Motor neuron (in vitro differentiated cells): Measurements from ENCODE around the gene SNRPB. TPM values are rescaled to one million over a fixed set of nuclear protein-coding genes. Genes with fewer than 3 reads are reported as not detected.

Experiments used
- ATAC-seq, 8 experiments: fragments of 200-7000 bp; cut with Tn5 transposase; replicated peaks in 6 of 8; 2 replicates each; pipeline ENCODE4 v1.8.0; 2021; ENCODE audit warnings: mild to moderate bottlenecking in 8 of 8, moderate library complexity in 8 of 8
- H3K27ac ChIP-seq, 2 donors: fragments of 250-450 bp; sonication (Bioruptor Pico); 2 replicates each; pipeline ENCODE4 v1.9.0; 2021; ENCODE audit warnings: antibody characterized with exemption in 2 of 2, mild to moderate bottlenecking in 2 of 2, moderate library complexity in 1 of 2
- H3K4me1 ChIP-seq, 2 donors: fragments of 250-450 bp; sonication (Bioruptor Pico); replicated peaks in 1 of 2; 2 replicates each; pipeline ENCODE4 v1.6.1; 2021; ENCODE audit warnings: antibody characterized with exemption in 2 of 2, mild to moderate bottlenecking in 2 of 2, moderate library complexity in 1 of 2
- H3K4me3 ChIP-seq, 5 donors: fragments of 250-450 bp; sonication (Bioruptor Pico); 2 replicates each; pipeline ENCODE4 v1.9.0; 2021; ENCODE audit warnings: antibody characterized with exemption in 5 of 5, mild to moderate bottlenecking in 5 of 5, moderate library complexity in 4 of 5
- WGBS, 10 experiments: fragments of 450-650 bp; shearing (Covaris generic); methylation state at CpG; one replicate each; pipeline ENCODE4 v1.0.0; 2022; 5-methylcytosine and 5-hydroxymethylcytosine counted together
- in situ Hi-C, 9 experiments: fragments of 400-800 bp; cut with MboI; loops; one replicate each; pipeline ENCODE4 v1.15.0; 2021; ENCODE audit warnings: low sequenced_read_pairs in 9 of 9, low pct_unique_long_range_greater_than_20kb in 2 of 9; ENCODE audit not compliant: unreplicated experiment in 9 of 9
- total RNA-seq, 8 experiments: library from RNA; unstranded; fragments of 300-600 nt; gene quantifications; 2 replicates each; pipeline versions ENCODE4 v1.2.3 to v1.2.4, GENCODE V29; 2022

Gene SNRPB
- total RNA-seq, 8 experiments from 2014 or later: 80.4 to 299 (median 151) TPM

DNA sequence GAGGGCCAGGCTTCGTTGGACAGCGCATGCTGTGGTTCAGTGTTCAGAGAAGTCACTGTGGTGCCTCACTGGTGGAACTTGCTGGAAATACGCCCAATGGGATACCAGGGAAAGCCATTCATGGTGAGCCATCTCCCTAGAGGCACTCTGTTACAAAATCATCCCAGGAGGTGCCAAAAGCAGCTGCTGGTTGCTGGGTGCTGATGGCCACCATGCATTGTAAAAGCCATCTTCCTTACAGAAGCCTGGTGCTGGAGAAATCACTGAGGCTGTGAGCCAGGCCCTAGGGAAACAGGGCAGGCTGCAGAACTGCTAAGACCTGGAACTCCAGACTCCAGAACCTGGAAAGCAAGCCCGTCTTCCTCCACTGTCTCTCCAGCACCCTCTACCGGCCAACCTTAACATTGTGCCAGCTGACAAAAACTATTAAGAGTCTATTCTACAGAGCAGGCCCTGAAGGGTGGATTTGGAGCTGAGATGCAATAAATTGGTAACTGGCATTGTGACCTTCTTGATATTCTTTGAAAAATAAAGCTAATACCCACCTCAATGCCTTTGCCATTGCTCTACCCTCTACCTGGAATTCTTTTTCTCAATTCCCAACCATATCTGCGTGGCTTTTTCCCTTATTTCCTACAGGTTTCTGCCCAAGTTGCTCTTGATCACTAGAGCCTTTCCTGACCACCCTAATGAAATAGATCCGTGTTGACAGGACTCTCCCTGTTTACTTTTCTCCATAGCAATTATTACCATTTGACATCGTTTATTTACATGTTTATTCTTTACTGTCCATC lies 18.5 kb downstream of the SNRPB start:
- in situ Hi-C loops: loop anchor here in 6 of 9 experiments (25.0 kb wide), 4 partner anchors 240 to 690 kb away; no protein-coding TSS in a partner anchor
- 27 to 100% (median 54%) methylated on average over 1 to 8 of the region's 8 CpGs for WGBS, 10 experiments
- H3K27ac ChIP-seq: no peak overlapping the region
- peak; percentile 43 to 83 (median 64) for ATAC-seq
- no peak overlapping the region for H3K4me3 ChIP-seq
- H3K4me1 ChIP-seq: no peaks in the 10 kb centered on the region

DNA sequence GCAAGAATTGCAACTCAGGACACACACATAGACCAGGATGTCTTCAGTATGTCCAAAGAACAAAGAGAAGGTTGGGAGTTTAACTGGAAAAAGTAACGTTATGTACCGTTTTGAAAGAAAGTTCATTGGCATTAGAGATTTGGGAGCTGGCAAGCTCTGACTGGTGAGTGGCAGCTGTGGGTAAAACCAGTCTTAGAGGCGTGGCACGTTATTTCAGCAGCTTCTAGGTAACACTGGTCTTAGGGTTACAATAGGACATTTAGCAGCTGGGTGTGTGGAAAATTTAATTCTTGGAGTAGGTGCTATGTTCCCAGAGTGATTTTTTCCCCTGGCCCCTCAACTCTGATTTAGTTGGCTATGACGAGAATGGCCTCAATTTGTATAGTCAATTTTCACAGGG lies 19.2 kb downstream of the SNRPB start:
- no peak overlapping the region for H3K27ac ChIP-seq
- no peak overlapping the region for H3K4me3 ChIP-seq
- ATAC-seq: no peak
- in situ Hi-C loops: loop anchor here in 6 of 9 experiments (25.0 kb wide), 4 partner anchors 239 to 689 kb away; no protein-coding TSS in a partner anchor
- H3K4me1 ChIP-seq: no peaks in the 10 kb centered on the region
- WGBS, 10 experiments: 53 to 93% (median 85%) methylated on average over 1 to 5 of the region's 5 CpGs; no CpG with 5 or more reads in 1 of the 10 experiments

DNA sequence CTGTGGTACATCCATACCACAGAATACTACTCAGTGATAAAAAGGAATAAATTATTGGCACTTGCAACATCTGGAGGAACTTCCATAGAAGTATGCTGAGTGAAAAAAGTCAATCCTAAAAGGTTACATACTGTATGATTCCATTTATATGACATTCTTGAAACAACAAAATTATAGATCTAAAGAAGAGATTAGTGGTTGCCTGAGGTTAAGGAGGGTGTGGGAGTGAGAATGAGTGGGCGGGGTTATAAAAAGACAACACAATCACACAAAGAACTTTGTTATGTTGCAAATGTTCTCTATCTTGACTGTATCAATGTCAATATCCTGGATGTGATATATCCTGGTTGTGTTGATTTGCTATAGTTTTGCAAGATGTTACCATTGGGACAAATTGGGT lies 21.2 kb downstream of the SNRPB start:
- Histone ChIP-seq H3K4me1 (no peaks in the 10 kb centered on the region), H3K27ac (no peak overlapping the region), H3K4me3 (no peak overlapping the region)
- 83 to 100% (median 100%) methylated on average over 1 of the region's 1 CpG; no CpG with 5 or more reads in 4 of the 10 experiments for WGBS, 10 experiments
- ATAC-seq: no peak
- in situ Hi-C loops: no loop called here

DNA sequence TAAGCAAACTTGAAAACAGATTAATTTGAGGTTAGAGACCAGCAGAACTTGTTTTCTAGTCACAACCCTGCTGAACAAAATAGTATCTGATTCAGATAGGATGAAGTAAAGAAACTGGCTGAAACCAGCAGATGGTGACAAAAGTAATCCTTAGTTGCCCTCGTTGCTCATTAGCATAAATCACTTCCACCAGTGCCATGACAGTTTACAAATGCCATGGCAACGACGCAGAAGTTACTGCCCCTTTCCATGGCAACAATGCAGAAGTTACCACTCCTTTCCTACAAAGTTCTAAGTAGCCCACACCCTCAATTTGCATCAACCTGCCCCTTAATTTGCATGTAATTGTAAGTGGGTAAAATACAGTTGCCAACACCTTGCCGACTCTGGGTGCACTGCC lies 23.7 kb downstream of the SNRPB start:
- no peaks in the 10 kb centered on the region for H3K4me1 ChIP-seq
- no peak overlapping the region for H3K4me3 ChIP-seq
- no peak overlapping the region for H3K27ac ChIP-seq
- 0 to 64% (median 40%) methylated on average over 1 to 4 of the region's 4 CpGs; no CpG with 5 or more reads in 1 of the 10 experiments for WGBS, 10 experiments
- peak in 7 of 8 experiments; percentile 20 to 69 (median 51) for ATAC-seq
- in situ Hi-C loops: no loop called here

DNA sequence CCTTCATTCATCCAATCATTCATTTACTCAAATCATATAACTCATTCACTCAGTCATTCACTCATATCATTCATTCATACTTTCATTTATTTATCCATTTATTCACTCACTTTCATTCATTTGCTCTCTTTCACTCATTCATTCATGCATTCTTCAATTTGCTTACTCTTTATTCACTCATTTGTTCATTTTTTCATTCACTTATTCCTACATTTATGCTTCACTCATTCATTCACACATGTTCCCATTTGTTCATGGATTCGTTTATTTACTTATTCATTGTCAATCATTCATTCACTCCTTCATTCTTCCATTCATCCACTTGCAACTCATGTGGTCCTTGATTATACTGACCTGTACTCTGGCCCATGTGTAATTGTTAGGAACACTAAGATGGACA lies 39.4 kb downstream of the SNRPB start:
- in situ Hi-C loops: no loop called here
- ATAC-seq: no peak

DNA sequence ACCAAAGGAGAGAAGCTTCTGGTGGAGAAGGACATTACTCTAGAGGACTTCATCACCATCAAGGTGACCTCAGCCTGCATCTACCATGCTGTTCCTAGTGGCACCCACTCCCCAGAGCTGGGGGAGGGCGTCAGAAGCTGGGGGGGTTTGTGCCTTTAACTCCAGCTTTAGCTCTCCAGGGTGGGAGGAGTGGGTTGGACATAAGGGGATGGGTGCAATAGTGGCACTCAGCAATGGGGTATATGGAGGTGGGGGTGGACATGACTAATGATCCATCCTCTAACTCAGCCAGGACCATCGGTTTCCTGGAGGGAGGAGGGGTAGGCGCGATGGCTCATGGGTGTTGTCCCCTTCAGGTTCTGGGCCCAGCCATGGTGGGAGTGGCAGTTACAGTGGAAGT lies 40.1 kb downstream of the SNRPB start:
- Histone ChIP-seq H3K4me3 (no peak overlapping the region), H3K4me1 (no peaks in the 10 kb centered on the region), H3K27ac (no peak overlapping the region)
- no peak for ATAC-seq
- WGBS, 10 experiments: 20 to 83% (median 83%) methylated on average over 1 to 3 of the region's 4 CpGs; no CpG with 5 or more reads in 7 of the 10 experiments
- in situ Hi-C loops: no loop called here

More for the DNA sequence above, 39.4 kb downstream of the SNRPB start:
- 0 to 38% (median 20%) methylated on average over 1 of the region's 1 CpG for WGBS, 10 experiments
- H3K4me3 ChIP-seq: no peak overlapping the region
- no peak overlapping the region for H3K27ac ChIP-seq
- no peaks in the 10 kb centered on the region for H3K4me1 ChIP-seq

DNA sequence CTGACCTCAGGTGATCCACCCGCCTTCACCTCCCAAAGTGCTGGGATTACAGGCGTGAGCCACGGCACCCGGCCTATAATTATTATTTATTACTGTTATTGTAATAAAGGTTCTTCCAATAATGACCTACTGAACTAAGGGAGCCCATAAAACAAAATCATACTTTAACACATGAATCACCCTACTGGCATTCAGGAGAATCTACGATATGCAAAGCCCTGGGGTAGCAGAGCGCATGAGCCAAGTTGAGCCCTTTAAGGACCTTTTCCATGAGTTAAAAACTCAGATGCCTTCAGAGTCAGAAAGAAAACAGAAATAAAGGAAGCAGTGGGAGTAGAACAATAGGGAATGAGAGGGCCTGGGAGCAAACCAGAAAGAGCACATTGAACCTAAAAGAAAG lies 41.5 kb downstream of the SNRPB start:
- in situ Hi-C loops: no loop called here
- no peak overlapping the region for H3K27ac ChIP-seq
- H3K4me1 ChIP-seq: no peaks in the 10 kb centered on the region
- H3K4me3 ChIP-seq: no peak overlapping the region
- 11 to 87% (median 66%) methylated on average over 2 to 6 of the region's 6 CpGs; no CpG with 5 or more reads in 3 of the 10 experiments for WGBS, 10 experiments
- peak in 1 of 8 experiments; percentile 41 for ATAC-seq

DNA sequence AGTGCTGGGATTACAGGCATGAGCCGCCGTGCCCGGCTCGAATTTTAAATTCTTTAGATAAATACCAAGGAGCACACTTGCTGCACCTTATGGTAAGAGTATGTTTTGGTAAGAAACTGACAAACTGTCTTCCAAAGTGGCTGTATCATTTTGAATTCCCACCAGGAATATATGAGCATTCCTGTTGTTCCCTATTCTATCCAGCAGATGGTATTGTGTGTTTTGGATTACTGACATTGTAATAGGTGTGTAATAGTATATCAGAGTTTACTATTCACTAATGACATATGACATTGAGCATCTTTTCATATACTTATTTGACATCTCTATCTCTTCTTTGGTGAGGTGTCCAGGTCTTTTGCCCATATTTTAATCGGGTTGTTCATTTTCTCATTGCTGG lies 49.3 kb downstream of the SNRPB start:
- 0 to 86% (median 53%) methylated on average over 1 to 5 of the region's 5 CpGs; no CpG with 5 or more reads in 2 of the 10 experiments for WGBS, 10 experiments
- H3K4me1 ChIP-seq: no peaks in the 10 kb centered on the region
- ATAC-seq: peak in 1 of 8 experiments; percentile 15
- no peak overlapping the region for H3K27ac ChIP-seq
- no peak overlapping the region for H3K4me3 ChIP-seq
- in situ Hi-C loops: no loop called here

DNA sequence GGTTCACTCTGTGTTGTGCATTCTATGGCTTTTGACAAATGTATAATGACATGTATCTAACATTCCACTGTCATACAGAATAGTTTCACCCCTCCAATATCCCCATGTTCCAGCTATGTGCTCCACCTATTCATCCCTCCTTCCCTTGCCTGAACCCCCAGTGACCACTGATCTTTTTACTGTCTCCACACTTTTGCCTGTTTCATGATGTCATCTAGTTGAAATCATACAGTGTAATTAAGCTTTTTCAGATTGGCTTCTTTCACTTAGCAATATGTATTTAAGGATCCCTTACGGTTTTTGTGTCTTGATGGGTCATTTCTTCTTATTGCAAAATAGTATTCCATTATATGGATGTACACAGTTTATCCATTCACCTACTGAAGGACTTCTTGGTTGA lies 50.1 kb downstream of the SNRPB start:
- in situ Hi-C loops: no loop called here
- no peak for ATAC-seq

DNA sequence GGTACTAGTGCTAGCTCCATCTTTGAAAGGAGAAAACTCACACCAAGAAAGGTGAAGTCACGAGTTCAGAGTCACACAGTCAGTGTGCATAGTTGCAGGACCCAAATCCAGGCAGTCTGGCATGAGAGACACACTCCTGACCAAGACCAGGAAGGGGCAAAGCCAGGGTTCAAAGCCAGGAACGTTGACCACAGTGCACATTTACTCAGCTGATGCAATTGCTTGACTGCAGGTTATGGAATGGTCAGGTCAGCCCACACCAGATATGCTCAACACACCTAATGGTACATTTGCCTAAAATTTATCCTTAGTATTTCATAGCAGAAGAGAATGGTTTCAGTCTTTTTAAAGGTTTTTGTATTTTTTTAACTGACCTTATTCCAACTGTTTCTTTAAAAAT lies 52.2 kb downstream of the SNRPB start:
- Histone ChIP-seq H3K4me1 (no peaks in the 10 kb centered on the region), H3K4me3 (no peak overlapping the region), H3K27ac (no peak overlapping the region)
- in situ Hi-C loops: no loop called here
- ATAC-seq: no peak
- WGBS, 10 experiments: 17 to 86% (median 44%) methylated on average over 1 to 2 of the region's 2 CpGs; no CpG with 5 or more reads in 3 of the 10 experiments

More for the DNA sequence above, 50.1 kb downstream of the SNRPB start:
- no peak overlapping the region for H3K4me3 ChIP-seq
- WGBS, 10 experiments: 0 to 100% (median 67%) methylated on average over 1 of the region's 1 CpG; no CpG with 5 or more reads in 1 of the 10 experiments
- no peak overlapping the region for H3K27ac ChIP-seq
- H3K4me1 ChIP-seq: no peaks in the 10 kb centered on the region

DNA sequence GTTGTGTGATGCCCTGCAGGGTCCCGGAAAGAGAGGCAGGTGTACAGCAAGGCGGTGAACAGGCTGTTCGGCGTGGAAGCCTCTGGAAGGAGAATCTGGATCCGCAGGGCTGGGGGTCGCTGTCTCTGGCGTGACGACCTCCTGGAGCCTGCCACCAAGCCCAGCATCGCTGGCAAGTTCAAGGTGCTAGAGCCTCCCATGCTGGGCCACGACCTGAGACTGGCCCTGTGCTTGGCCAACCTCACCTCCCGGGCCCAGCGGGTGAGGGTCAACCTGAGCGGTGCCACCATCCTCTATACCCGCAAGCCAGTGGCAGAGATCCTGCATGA lies 53.4 kb downstream of the SNRPB start:
- WGBS, 10 experiments: 60 to 87% (median 80%) methylated on average over 1 to 8 of the region's 14 CpGs; no CpG with 5 or more reads in 5 of the 10 experiments
- in situ Hi-C loops: no loop called here
- H3K27ac ChIP-seq: no peak overlapping the region
- ATAC-seq: no peak
- no peaks in the 10 kb centered on the region for H3K4me1 ChIP-seq
- H3K4me3 ChIP-seq: no peak overlapping the region

DNA sequence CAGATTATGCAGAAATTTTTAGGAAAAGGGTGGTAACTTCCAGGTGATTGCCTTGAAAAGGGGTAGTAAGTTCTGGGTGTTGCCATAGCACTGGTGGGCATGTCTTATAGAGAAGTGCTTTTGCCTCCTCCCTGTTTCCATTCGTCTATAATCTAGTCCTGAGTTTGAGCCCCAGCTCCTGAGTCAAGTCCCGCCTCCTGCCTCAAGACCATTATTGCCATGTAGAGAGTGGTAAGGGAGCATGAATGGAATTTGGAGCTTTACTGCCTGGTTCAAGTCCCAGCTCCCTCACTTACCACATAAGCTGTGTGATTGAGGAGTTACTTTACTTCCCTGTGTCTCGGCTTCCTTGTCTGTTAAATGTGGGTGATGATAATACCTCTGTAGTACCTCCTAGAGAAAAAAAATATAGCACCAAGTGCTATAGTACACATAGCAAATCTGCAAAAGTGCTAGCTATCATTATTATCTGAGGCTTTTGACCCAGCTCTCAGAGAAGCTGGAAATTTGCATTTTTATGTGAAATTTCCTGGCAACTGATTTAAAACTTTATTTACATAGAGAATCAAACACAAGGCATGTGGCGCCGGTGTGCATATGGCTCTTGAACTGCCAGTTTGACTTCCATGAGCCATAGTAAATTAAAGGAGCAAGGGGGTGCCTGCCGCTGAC lies 53.9 kb downstream of the SNRPB start:
- H3K4me1 ChIP-seq: no peaks in the 10 kb centered on the region
- 7 to 100% (median 79%) methylated on average over 2 to 6 of the region's 6 CpGs; no CpG with 5 or more reads in 3 of the 10 experiments for WGBS, 10 experiments
- ATAC-seq: peak in 3 of 8 experiments; percentile 77 to 86 (median 85)
- H3K27ac ChIP-seq: no peak overlapping the region
- no peak overlapping the region for H3K4me3 ChIP-seq
- in situ Hi-C loops: no loop called here
